HK-2 (cell line): ENCODE results near the gene SLC38A7.
A peak's percentile ranks its signal among the peaks of the same experiment; 100 is the strongest.
"Not testable (repeated sequence)": the region's sequence is repeated elsewhere in the genome, so short reads cannot be mapped to it uniquely, and the experiment has no call there.

Experiments used
- DNase-seq: peaks from one replicate; pipeline ENCODE4 v3.0.0-alpha.2; 2018; ENCODE audit not compliant: unreplicated experiment

SLC38A7 gene

GRCh38 chr16:58678716-58679115, 5.9 kb downstream of the SLC38A7 start:
- DNase-seq: peak; percentile 25

GRCh38 chr16:58678269-58678668, 6.3 kb downstream of the SLC38A7 start:
- no peak for DNase-seq

- no peak for DNase-seq
Observed at GRCh38 chr16:58670946-58671583, 13.5 kb downstream of the SLC38A7 start.

- DNase-seq: no peak
Observed at GRCh38 chr16:58670177-58670576, 14.4 kb downstream of the SLC38A7 start.

DNA sequence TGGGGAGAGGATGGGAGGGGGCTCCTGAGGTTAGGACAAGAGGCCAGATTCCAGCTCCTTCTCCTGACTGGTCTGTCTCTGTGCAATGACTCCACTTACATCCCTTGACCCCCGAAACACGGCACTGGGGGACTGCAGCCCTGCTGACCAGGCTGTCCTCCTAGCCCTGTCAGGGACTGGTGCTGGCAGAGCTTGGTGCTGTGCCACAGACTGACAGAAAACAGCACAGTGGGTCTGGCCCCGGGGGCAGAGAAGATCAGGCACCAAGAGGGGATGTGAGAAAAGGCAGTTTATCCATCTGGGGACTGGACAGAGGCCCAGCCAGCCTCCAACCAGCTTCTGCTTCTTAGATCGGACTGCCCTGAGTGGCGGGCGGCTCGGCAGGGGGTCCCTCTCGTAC, 19.4 kb downstream of the SLC38A7 start:
- DNase-seq: no peak

DNA sequence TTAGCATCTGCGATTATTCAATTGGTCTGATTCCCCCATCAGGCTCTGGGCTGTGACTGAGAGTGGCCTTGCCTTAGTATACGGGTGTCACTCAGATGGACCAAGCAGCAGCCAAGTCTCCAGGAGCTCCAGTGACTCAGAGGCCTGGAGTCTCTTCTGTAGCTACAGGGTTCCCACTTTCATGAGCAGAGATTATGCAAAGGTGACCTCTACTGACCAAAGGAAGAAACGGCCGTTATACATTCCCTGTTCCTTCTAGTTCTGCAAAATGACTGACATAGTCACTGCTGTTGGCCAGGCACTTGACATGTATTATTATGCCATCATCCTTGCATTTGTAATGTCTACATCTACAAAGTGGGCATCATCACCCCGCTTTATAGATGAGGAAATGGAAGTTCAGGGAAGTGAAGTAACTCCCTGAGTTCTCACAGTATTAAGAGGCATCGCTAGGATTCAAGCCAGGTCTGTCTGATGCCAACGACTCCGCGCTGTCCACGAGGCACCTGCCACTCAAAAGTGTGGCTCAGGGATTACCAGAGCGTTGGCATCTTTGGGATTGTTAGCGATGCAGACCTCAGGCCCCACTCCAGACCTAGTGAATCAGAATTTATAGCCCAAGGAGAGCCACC, 23.3 kb downstream of the SLC38A7 start:
- DNase-seq: peak; percentile 59

DNA sequence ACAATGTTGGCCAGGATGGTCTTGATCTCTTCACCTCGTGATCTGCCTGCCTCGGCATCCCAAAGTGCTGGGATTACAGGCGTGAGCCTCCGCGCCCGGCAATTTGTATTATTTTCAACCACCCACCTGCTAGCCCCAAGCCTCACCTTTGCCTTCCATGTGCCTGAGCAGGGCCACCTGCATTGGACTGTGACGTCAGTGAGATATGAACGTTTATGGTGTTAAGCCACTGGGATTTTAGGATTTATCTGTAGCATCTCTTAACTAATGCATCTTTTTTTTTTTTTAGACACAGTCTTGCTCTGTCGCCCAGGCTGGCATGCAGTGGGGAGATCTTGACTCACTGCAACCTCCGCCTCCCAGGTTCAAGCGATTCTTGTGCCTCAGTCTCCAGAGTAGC, 24.7 kb downstream of the SLC38A7 start:
- not testable (repeated sequence) for DNase-seq

GRCh38 chr16:58658796-58659211, 25.8 kb downstream of the SLC38A7 start:
- DNase-seq: no peak

DNA sequence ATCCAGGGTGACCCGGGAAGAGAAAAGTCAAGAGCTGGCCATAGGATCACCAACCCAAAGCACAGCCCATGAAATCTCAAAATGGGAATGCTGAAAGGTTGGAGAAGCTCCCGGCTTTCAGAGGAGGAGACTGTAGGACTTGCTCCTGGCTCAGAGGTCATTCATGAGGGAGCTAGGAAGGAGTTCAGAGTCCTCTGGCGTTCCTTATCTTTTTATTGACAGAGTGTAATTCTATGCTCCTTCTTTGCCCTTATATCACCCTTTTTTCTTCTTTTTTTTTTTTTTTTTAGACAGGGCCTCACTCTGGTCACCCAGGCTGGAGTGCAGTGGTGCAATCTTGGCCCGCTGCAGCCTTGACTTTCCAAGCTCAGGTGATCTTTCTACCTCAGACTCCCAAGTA, 27.7 kb downstream of the SLC38A7 start:
- no peak for DNase-seq

- DNase-seq: no peak
Observed at GRCh38 chr16:58655215-58655596, 29.4 kb downstream of the SLC38A7 start.

DNA sequence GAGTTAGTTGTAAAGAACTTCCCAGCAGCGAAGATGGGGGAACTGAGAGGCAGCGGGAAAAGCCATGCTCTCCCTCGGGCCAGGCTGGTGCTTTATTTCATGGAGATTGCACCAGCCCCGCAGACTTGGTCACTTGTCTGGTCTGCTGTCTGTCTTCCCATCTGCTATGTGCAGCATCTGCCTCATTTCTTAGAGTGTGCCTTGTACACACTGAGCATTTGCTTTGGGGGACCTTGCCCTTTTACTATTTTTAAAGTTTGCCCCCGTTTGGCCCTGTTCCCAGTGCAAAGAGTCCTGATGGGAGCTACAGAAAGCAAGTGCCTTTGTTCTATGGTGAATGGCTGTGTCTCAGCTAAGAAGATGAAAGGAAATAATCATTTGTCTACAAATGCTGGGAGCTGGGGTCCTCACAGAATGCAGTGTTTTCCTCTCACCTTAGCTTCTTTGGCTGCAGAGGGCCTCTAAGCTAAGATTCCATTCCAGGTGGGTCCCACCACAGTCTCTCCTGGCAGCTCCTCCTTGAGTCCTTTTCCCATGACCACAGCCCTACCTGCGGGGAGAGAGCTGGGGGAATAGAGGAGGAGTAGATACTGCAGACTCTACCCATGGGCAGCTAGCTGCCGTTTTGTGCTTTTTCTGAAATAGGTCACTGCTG, 29.9 kb downstream of the SLC38A7 start:
- no peak for DNase-seq

- no peak for DNase-seq
Observed at GRCh38 chr16:58652741-58653140, 31.8 kb downstream of the SLC38A7 start.

- no peak for DNase-seq
Observed at GRCh38 chr16:58651965-58652348, 32.6 kb downstream of the SLC38A7 start.

- no peak for DNase-seq
Observed at GRCh38 chr16:58649707-58650106, 34.9 kb downstream of the SLC38A7 start.

DNA sequence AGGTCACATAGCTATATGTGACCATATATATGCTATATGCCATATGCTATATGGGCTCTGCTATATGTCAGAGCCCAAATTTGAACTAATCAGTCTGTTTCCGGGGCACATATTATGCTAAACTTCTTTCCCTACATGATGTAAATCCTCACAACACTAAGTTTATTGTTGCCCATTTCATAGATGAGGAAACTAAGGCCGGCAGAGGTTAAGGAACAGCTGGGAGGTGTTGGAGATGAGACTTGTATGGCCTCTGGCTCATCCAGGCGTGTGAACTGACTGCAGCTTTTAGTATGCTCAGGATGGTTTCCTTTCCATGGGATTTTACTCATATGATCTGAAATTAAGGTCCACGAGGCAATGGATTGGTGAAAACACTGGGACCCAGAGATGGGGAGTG, 37.5 kb downstream of the SLC38A7 start:
- DNase-seq: no peak

DNA sequence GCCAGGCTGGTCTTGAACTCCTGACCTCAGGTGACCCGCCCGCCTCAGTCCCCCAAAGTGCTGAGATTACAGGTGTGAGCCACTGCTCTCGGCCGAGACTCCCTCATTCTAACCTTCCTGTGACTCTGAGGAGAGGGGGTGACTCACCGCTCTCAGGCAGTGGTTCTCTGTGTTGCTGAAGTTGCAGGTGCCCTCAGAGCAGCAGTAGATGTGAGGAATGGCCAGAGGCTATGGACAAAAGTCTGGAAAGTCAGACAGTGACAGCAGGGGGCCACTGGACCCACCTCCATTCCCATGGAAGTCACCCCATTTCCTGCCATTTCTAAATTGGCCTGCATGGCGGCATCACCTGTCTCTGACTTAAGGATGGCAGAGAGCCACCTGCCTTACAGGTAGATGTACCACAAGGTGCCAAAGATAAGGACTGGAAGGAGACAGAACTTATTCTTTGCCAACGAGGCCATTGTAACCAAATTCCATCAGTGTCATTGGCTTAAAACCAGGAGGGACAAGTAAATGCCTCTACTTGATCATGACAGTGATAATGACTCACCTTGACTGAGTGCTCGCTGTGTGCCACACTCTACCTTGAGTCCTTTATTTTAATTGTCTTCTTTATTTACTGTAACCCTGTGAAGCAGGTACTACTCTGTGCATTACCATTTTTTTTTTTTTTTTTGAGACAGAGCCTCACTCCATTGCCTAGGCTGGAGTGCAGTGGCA, 39.6 kb downstream of the SLC38A7 start:
- DNase-seq: no peak

- DNase-seq: no peak
Observed at GRCh38 chr16:58644108-58644507, 40.5 kb downstream of the SLC38A7 start.

- DNase-seq: no peak
Observed at GRCh38 chr16:58640949-58641348, 43.6 kb downstream of the SLC38A7 start.

DNA sequence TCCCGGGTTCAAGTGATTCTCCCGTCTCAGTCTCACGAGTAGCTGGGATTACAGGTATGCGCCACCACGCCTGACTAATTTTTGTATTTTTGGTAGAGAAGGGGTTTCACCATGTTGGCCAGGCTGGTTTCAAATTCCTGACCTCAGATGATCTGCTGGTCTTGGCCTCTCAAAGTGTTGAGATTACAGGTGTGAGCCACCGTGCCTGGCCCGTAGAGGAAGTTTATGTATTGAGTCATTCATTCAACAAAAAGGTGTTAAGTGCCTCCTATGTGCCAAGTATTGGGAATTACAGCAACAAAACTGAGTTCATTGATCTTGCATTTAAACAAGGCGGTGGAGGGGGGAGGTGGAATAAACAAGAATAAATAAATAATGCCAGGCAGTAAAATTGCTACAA, 44.7 kb downstream of the SLC38A7 start:
- no peak for DNase-seq

DNA sequence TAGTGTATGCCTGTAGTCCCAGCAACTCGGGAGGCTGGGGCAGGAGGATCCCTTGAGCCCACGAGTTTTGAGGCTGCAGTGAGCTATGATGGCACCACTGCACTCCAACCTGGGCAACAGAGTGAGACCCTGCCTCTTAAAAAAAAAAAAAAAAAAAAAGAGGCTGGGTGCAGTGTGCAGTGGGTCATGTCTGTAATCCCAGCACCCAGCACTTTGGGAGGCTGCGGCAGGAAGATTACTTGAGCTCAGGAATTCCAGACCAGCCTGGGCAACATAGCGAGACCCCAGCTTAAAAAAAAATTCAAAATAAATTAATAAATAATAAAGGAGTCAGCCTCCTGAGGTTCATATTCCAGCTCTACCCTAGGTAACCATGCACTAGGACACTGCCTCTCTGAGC, 45.3 kb downstream of the SLC38A7 start:
- no peak for DNase-seq

- DNase-seq: peak; percentile 74
Observed at GRCh38 chr16:58638148-58639036, 46.2 kb downstream of the SLC38A7 start.

DNA sequence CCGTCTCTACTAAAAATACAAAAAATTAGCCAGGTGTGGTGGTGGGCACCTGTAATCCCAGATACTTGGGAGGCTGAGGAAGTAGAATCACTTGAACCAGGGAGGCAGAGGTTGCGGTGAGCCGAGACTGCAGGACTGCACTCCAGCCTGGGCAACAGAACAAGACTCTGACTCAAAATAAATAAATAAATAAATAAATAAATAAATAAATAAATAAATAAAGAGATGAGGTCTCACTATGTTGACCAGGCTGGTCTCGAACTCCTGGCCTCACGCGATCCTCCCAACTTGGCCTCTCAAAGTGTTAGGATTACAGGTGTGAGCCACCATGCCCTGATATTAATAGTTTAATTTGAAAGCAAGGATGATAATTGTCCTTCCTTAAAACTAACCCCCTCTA, 47.5 kb downstream of the SLC38A7 start:
- not testable (repeated sequence) for DNase-seq
